GM12801 (cell line): ENCODE results near the gene STMP1.

Experiments used
- CTCF ChIP-seq: IDR thresholded peaks from one replicate; pipeline ENCODE4 v1.5.1; 2011; ENCODE audit warnings: control low read depth; ENCODE audit not compliant: insufficient read length; ENCODE audit errors: extremely low read depth

Gene STMP1

GRCh38 chr7:135718794-135719437 is 56.6 kb downstream of the STMP1 start:
- no peak for TF ChIP-seq CTCF

- no peak for TF ChIP-seq CTCF
Observed at GRCh38 chr7:135719688-135720087, 57.4 kb downstream of the STMP1 start.

- no peak for TF ChIP-seq CTCF
Observed at GRCh38 chr7:135721198-135721820, 59.0 kb downstream of the STMP1 start.

GRCh38 chr7:135723411-135723810 is 61.1 kb downstream of the STMP1 start:
- TF ChIP-seq CTCF = no peak
